ENCODE measurements around the gene SMARCA2.

Gene SMARCA2

DNA sequence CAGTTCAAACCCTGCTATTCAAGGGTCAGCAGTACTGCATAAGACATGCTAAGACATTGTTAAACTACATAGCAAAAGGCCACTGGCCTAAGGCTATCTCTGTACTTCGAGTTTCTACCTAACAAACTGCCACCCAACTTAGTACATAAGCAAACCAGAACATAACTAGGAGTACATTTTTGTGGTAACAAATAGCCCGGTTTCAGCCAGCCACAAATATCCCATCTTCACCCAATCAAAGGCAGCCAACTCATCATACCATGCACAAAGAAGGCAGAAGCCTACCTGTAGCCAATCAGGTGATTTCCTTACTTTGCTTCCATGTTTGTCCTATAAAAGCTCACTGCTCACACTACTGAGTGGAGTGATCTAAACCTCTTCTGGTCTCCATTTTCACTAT, 201.4 kb downstream of the SMARCA2 start:
- Histone ChIP-seq H3K4me3 (ENCODE audit: extremely low read depth, insufficient read depth, low read length, poor library complexity, severe bottlenecking) (no peak overlapping the region), H3K36me3 (ENCODE audit: control insufficient read depth, insufficient read depth, low read length) (no peaks in the 10 kb centered on the region), H3K4me1 (ENCODE audit: control insufficient read depth, insufficient read depth, low read length, poor library complexity, severe bottlenecking) (peaks cover 6% of the 10 kb centered on the region), H3K9me3 (ENCODE audit: control insufficient read depth, low read length) (no peaks in the 10 kb centered on the region), H3K27ac (ENCODE audit: low read depth, low read length, severe bottlenecking) (no peak overlapping the region)
- 80 to 86% methylated on average over 1 to 2 of the region's 2 CpGs for WGBS, 2 experiments (ENCODE audit: insufficient coverage in 2 of 2)

DNA sequence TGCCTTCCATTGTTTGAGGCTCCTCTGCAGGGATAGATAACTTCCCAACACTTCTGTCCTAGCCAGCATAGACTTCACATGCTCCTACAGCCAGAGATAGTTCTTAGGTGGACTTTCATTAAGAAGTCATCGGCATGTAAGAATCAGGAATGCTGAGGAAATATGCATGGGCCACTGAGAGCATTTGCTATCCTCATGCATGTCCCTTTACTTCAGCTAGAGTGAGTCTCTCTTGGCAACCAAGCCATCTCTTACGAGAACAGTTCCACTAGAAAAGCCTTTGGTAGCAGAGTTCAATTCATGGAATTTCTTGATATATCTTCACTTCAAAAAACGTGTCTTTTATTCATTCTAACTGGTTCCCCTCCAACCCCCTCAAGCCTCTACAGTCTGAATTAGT, 202.4 kb downstream of the SMARCA2 start:
- H3K9me3 ChIP-seq (ENCODE audit: control insufficient read depth, low read length): no peaks in the 10 kb centered on the region
- 100% methylated on average over 1 to 3 of the region's 3 CpGs for WGBS, 2 experiments (ENCODE audit: insufficient coverage in 2 of 2)
- peaks cover 6% of the 10 kb centered on the region for H3K4me1 ChIP-seq (ENCODE audit: control insufficient read depth, insufficient read depth, low read length, poor library complexity, severe bottlenecking)
- no peaks in the 10 kb centered on the region for H3K36me3 ChIP-seq (ENCODE audit: control insufficient read depth, insufficient read depth, low read length)
- H3K4me3 ChIP-seq (ENCODE audit: extremely low read depth, insufficient read depth, low read length, poor library complexity, severe bottlenecking): no peak overlapping the region
- no peak overlapping the region for H3K27ac ChIP-seq (ENCODE audit: low read depth, low read length, severe bottlenecking)

DNA sequence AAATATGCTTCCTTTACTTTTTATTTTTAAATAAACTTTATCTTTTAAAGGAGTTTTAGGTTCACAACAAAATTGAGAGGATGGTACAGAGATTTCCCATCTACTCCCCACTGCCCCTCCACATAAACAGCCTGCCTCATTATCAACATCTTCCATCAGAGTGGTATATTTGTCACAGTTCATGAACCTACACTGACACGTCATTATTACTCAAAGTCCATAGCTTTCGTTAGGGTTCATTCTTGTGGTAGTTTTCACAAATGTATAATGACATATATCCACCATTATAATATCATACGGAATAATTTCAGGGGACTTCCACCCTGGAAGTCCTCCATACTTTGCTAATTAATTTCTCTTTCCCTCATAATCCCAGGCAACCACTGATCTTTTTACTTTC, 204.9 kb downstream of the SMARCA2 start:
- Histone ChIP-seq H3K36me3 (ENCODE audit: control insufficient read depth, insufficient read depth, low read length) (no peaks in the 10 kb centered on the region), H3K9me3 (ENCODE audit: control insufficient read depth, low read length) (peaks cover 4% of the 10 kb centered on the region), H3K4me3 (ENCODE audit: extremely low read depth, insufficient read depth, low read length, poor library complexity, severe bottlenecking) (no peak overlapping the region), H3K27ac (ENCODE audit: low read depth, low read length, severe bottlenecking) (no peak overlapping the region), H3K4me1 (ENCODE audit: control insufficient read depth, insufficient read depth, low read length, poor library complexity, severe bottlenecking) (no peaks in the 10 kb centered on the region)
- 80 to 100% methylated on average over 1 of the region's 3 CpGs for WGBS, 2 experiments (ENCODE audit: insufficient coverage in 2 of 2)

DNA sequence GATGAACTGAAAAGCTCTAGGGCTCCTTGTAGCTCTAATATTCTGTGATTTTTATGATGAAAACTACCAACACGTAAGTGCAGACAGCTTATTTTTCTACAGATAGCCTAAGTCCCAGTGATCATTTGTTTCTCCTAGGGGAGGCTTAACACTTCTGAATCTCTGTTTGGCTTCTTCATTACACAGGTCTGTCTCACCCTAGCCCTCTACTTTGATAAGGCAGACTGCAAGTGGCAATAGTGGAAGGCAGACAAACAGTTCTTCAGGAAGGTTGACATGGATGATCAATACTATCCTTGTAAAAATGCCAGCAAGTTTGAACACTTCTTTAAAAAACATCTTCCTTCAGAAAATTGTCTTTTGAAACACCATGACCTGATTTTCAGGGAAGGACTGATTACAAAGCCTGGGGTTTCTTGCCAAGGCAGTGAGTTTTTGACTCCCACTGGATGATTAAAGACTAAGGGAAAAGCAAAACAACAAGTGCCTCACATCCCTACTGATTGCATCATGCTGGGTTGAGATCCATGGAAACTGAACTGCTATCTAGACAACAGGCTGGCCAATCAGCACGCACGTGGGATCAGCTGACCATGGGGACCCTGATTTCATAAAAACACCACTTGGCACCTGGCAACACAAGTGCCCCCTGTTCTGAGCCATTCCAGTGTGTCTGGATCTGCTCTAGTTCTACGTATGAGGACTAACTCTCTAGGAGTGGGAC, 212.2 kb downstream of the SMARCA2 start:
- no peak overlapping the region for H3K4me3 ChIP-seq (ENCODE audit: extremely low read depth, insufficient read depth, low read length, poor library complexity, severe bottlenecking)
- H3K27ac ChIP-seq (ENCODE audit: low read depth, low read length, severe bottlenecking): no peak overlapping the region

DNA sequence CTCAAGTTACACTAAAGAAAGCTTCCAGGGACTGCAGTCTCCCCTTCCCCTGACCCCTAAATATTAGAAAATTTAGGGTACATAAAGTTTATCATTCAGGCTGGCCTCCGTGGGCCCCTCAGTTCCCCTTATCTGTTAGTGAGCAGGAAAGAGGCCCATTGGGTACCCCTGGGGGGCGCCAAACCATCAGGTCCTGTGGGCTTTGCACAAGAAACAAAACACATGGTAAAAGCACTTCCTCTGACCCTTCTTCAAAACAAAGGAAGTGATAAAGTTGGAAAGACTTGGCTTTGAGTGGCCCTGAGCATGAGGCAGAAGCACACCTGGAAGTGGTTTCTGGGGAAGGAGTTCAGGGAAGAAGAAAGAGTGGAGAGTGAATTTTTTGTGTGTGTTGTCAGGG, 213.0 kb downstream of the SMARCA2 start:
- H3K27ac ChIP-seq (ENCODE audit: low read depth, low read length, severe bottlenecking): no peak overlapping the region
- WGBS, 2 experiments (ENCODE audit: insufficient coverage in 2 of 2): 63% methylated on average over 1 of the region's 2 CpGs; no CpG with 5 or more reads in 1 of the 2 experiments
- H3K4me1 ChIP-seq (ENCODE audit: control insufficient read depth, insufficient read depth, low read length, poor library complexity, severe bottlenecking): peaks cover 8% of the 10 kb centered on the region
- H3K9me3 ChIP-seq (ENCODE audit: control insufficient read depth, low read length): peaks cover 1% of the 10 kb centered on the region
- no peak overlapping the region for H3K4me3 ChIP-seq (ENCODE audit: extremely low read depth, insufficient read depth, low read length, poor library complexity, severe bottlenecking)
- no peaks in the 10 kb centered on the region for H3K36me3 ChIP-seq (ENCODE audit: control insufficient read depth, insufficient read depth, low read length)

More for the DNA sequence above, 212.2 kb downstream of the SMARCA2 start:
- H3K4me1 ChIP-seq (ENCODE audit: control insufficient read depth, insufficient read depth, low read length, poor library complexity, severe bottlenecking): peaks cover 8% of the 10 kb centered on the region
- 95 to 96% methylated on average over 3 to 4 of the region's 4 CpGs for WGBS, 2 experiments (ENCODE audit: insufficient coverage in 2 of 2)
- H3K36me3 ChIP-seq (ENCODE audit: control insufficient read depth, insufficient read depth, low read length): no peaks in the 10 kb centered on the region
- peaks cover 4% of the 10 kb centered on the region for H3K9me3 ChIP-seq (ENCODE audit: control insufficient read depth, low read length)

DNA sequence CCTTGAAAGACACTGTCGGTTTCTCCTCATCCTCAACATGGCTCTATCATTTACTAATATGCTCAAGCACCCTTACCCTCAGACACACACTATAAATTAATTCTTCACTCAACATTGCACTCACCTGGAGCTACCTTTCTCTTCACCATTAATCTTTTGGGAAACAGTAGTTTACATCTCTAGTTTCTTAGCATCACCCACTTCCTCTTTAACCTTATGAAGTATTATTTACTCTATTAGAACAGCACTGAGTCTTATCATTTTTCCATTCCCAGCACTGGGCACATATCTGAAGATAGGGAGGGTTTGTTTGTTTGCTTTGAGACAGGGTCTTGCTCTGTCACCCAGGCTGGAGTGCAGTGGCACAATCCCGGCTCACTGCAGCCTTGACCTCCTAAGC, 213.5 kb downstream of the SMARCA2 start:
- no peak overlapping the region for H3K27ac ChIP-seq (ENCODE audit: low read depth, low read length, severe bottlenecking)

DNA sequence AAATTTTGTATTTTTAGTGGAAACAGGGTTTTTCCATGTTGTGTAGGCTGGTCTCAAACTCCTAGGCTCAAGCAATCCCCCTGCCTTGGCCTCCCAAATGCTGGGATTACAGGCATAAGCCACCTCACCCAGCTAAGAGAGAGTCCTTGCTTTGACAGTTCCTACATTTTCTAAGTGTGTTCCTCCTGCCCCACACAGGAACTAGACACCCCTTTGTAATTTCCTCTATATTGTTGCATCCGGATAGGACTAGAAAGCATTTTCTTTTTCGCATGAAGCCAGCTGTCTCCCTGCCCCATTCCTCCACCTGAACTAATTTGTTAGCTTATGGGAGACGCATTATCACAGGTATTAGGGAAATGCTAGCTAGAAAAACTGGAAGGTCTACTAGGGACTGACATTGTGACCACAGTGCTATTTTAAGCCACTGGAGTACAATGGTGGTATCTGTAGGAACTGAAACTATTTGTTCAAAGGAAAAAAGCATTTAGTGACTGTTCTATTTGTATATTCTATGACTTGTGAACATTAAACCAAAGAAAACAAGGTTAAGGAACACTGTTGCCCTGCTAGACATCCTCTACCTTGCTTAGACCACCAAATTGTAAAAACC, 214.1 kb downstream of the SMARCA2 start:
- 100% methylated on average over 2 to 3 of the region's 3 CpGs for WGBS, 2 experiments (ENCODE audit: insufficient coverage in 2 of 2)
- Histone ChIP-seq H3K27ac (ENCODE audit: low read depth, low read length, severe bottlenecking) (no peak overlapping the region), H3K9me3 (ENCODE audit: control insufficient read depth, low read length) (no peaks in the 10 kb centered on the region), H3K4me1 (ENCODE audit: control insufficient read depth, insufficient read depth, low read length, poor library complexity, severe bottlenecking) (peaks cover 8% of the 10 kb centered on the region), H3K4me3 (ENCODE audit: extremely low read depth, insufficient read depth, low read length, poor library complexity, severe bottlenecking) (no peak overlapping the region), H3K36me3 (ENCODE audit: control insufficient read depth, insufficient read depth, low read length) (no peaks in the 10 kb centered on the region)

More for the DNA sequence above, 213.5 kb downstream of the SMARCA2 start:
- H3K4me3 ChIP-seq (ENCODE audit: extremely low read depth, insufficient read depth, low read length, poor library complexity, severe bottlenecking): no peak overlapping the region
- WGBS, 2 experiments (ENCODE audit: insufficient coverage in 2 of 2): 83 to 91% methylated on average over 1 of the region's 2 CpGs
- H3K9me3 ChIP-seq (ENCODE audit: control insufficient read depth, low read length): no peaks in the 10 kb centered on the region
- peaks cover 8% of the 10 kb centered on the region for H3K4me1 ChIP-seq (ENCODE audit: control insufficient read depth, insufficient read depth, low read length, poor library complexity, severe bottlenecking)
- H3K36me3 ChIP-seq (ENCODE audit: control insufficient read depth, insufficient read depth, low read length): no peaks in the 10 kb centered on the region

DNA sequence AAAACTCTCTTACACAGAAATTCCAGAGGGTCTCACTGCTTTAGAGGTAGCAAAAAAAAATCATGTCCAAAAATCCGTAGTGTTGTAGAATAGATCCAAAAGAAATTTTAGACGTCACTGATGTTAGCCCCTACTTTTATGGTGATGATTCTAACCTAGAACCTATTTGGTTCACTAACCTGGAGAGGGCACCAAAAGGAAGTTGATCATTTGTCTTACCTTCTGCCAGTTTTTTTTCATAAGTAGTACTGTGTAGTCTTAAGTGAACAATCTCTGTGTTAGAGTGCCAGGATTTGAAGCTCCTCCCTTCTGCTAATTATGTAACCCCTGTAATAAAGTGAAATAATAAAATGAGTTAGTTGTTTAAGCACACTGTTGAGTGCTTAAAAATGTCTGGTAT, 215.2 kb downstream of the SMARCA2 start:
- no peaks in the 10 kb centered on the region for H3K36me3 ChIP-seq (ENCODE audit: control insufficient read depth, insufficient read depth, low read length)
- WGBS, 2 experiments (ENCODE audit: insufficient coverage in 2 of 2): 100% methylated on average over 1 to 2 of the region's 2 CpGs

DNA sequence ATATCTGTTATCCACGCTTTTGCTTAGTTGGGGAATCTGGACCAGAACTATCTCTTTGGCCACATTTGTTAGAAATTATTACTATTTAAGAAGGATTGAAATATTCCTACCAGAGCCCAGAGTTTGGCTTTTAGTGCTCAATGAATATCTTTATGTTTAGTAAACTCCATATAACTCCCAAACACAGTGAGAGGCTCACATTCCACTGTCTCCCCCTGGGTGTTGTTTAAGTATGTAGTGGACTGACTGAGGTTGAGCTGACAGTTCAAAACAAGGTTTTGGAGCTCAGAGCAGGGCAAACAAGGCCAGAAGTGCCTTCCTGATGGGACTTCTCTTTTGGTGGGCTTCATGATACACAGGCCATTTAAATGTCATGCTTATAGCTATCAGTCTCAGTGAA, 216.0 kb downstream of the SMARCA2 start:
- Histone ChIP-seq H3K9me3 (ENCODE audit: control insufficient read depth, low read length) (no peaks in the 10 kb centered on the region), H3K27ac (ENCODE audit: low read depth, low read length, severe bottlenecking) (no peak overlapping the region)
- WGBS, 2 experiments (ENCODE audit: insufficient coverage in 2 of 2): no CpG with 5 or more reads among the region's 1 CpG

More for the DNA sequence above, 215.2 kb downstream of the SMARCA2 start:
- Histone ChIP-seq H3K9me3 (ENCODE audit: control insufficient read depth, low read length) (no peaks in the 10 kb centered on the region), H3K4me1 (ENCODE audit: control insufficient read depth, insufficient read depth, low read length, poor library complexity, severe bottlenecking) (peaks cover 19% of the 10 kb centered on the region), H3K4me3 (ENCODE audit: extremely low read depth, insufficient read depth, low read length, poor library complexity, severe bottlenecking) (no peak overlapping the region), H3K27ac (ENCODE audit: low read depth, low read length, severe bottlenecking) (no peak overlapping the region)

DNA sequence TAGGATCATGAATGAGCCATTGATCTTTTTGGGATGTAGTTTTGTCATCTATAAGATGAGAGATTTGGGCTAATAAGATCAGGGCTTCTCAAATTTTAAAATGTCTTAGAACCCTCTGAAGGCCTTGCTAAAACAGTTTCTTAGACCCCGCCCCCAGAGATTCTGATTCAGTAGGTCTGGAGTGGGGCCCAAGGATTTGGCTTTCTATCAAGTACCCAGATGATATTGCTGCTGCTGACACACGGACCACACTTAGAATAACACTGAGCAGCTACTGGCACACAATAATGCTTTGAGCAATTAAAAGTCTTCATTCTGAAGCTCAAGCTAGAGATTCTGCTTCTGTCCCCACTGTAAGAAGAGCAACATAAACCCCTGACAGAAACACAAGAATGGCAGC, 216.7 kb downstream of the SMARCA2 start:
- no peak overlapping the region for H3K4me3 ChIP-seq (ENCODE audit: extremely low read depth, insufficient read depth, low read length, poor library complexity, severe bottlenecking)
- H3K4me1 ChIP-seq (ENCODE audit: control insufficient read depth, insufficient read depth, low read length, poor library complexity, severe bottlenecking): peaks cover 19% of the 10 kb centered on the region
- 100% methylated on average over 1 to 2 of the region's 2 CpGs for WGBS, 2 experiments (ENCODE audit: insufficient coverage in 2 of 2)
- H3K27ac ChIP-seq (ENCODE audit: low read depth, low read length, severe bottlenecking): no peak overlapping the region
- H3K36me3 ChIP-seq (ENCODE audit: control insufficient read depth, insufficient read depth, low read length): no peaks in the 10 kb centered on the region
- H3K9me3 ChIP-seq (ENCODE audit: control insufficient read depth, low read length): no peaks in the 10 kb centered on the region

More for the DNA sequence above, 216.0 kb downstream of the SMARCA2 start:
- Histone ChIP-seq H3K36me3 (ENCODE audit: control insufficient read depth, insufficient read depth, low read length) (no peaks in the 10 kb centered on the region), H3K4me1 (ENCODE audit: control insufficient read depth, insufficient read depth, low read length, poor library complexity, severe bottlenecking) (peaks cover 19% of the 10 kb centered on the region), H3K4me3 (ENCODE audit: extremely low read depth, insufficient read depth, low read length, poor library complexity, severe bottlenecking) (no peak overlapping the region)

DNA sequence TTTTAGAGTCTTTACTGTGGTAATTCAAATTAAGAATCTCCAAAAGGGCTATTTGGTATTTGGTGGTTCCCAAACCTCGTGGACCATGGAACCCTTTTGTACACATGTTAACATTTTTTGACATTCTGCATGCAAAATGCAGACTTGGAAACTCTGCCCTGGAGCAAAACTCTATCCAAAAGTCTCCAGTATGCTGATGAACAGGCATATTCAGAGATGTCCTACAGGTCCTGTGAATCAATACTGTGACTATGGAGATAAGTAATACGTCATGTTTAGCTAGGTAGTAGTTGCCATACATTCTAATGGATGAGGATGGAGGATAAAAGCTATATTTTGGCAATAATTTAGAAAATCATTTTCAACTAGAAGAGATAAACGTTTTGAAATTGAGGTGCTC, 218.1 kb downstream of the SMARCA2 start:
- 84 to 89% methylated on average over 2 to 3 of the region's 3 CpGs for WGBS, 2 experiments (ENCODE audit: insufficient coverage in 2 of 2)
- H3K36me3 ChIP-seq (ENCODE audit: control insufficient read depth, insufficient read depth, low read length): no peaks in the 10 kb centered on the region
- no peaks in the 10 kb centered on the region for H3K9me3 ChIP-seq (ENCODE audit: control insufficient read depth, low read length)
- peaks cover 14% of the 10 kb centered on the region for H3K4me1 ChIP-seq (ENCODE audit: control insufficient read depth, insufficient read depth, low read length, poor library complexity, severe bottlenecking)
- no peak overlapping the region for H3K27ac ChIP-seq (ENCODE audit: low read depth, low read length, severe bottlenecking)
- H3K4me3 ChIP-seq (ENCODE audit: extremely low read depth, insufficient read depth, low read length, poor library complexity, severe bottlenecking): no peak overlapping the region

Measured in mesodermal cell (in vitro differentiated cells).